Testis (tissue), 3 donors: Measurements from ENCODE around the gene GREB1. TPM values are rescaled to one million over a fixed set of nuclear protein-coding genes. Genes with fewer than 3 reads are reported as not detected.

Experiments used
- DNase-seq: peaks from one replicate; pipeline ENCODE4 v3.0.0-alpha.2; 2019
- H3K27ac ChIP-seq, 2 donors: fragments of 200-600 bp; sonication (generic); one replicate each; pipeline ENCODE4 v1.5.1; 2019
- H3K27me3 ChIP-seq: fragments of 200-600 bp; sonication (generic); one replicate; pipeline ENCODE4 v1.5.1; 2019
- H3K36me3 ChIP-seq: fragments of 200-600 bp; sonication (generic); one replicate; pipeline ENCODE4 v1.5.1; 2017; ENCODE audit warnings: low read depth; ENCODE audit errors: missing control alignments
- H3K4me1 ChIP-seq: fragments of 200-600 bp; sonication (generic); one replicate; pipeline ENCODE4 v1.5.1; 2019
- H3K4me3 ChIP-seq, 2 donors: fragments of 200-600 bp; sonication (generic); one replicate each; pipeline ENCODE4 v1.5.1; 2017 to 2019
- H3K9me3 ChIP-seq: fragments of 200-600 bp; sonication (generic); one replicate; pipeline ENCODE4 v1.5.1; 2017
- POLR2A ChIP-seq: fragments of 450-650 bp; IDR thresholded peaks from one replicate; pipeline ENCODE4 v1.6.1; 2017; ENCODE audit warnings: antibody characterized with exemption, mild to moderate bottlenecking, moderate library complexity
- WGBS, 2 donors: methylation state at CpG; one replicate each; pipeline ENCODE4 v1.1.5; 2018; 5-methylcytosine and 5-hydroxymethylcytosine counted together
- intact Hi-C: fragments of 100-400 bp; cut with DNase I; formaldehyde crosslinking; loops from one replicate; pipeline ENCODE4 v1.15.1; 2023; ENCODE audit warnings: low total_unique reads
- polyA plus RNA-seq: library from polyadenylated mRNA; stranded (reverse); fragments of 350-450 nt; fragmentation: Illumina TruSeq; extraction: RNeasy Lipid Tissue Mini Kit (QIAGEN cat#74804); gene quantifications from one replicate; pipeline ENCODE4 v1.2.3, GENCODE V29; 2014; ENCODE audit warnings: low read depth, low replicate concordance; ENCODE audit not compliant: insufficient read depth
- total RNA-seq, 2 donors: library from RNA; depleted of rRNA; stranded (reverse); fragments of >200 nt; gene quantifications; one replicate each; pipeline ENCODE4 v1.2.3, GENCODE V29; 2016
- TF ChIP-seq, protein P1 (sequence below), 3 experiments: fragments of 450-650 bp in 2 of 3; fragments of 200-600 bp in 1 of 3; sonication (generic) in 1 of 3; IDR thresholded peaks; one replicate each; pipeline ENCODE4 v1.5.1; 2016 to 2019; ENCODE audit warnings: antibody characterized with exemption in 3 of 3, mild to moderate bottlenecking in 2 of 3, moderate library complexity in 1 of 3

GREB1 gene
- total and polyA plus RNA-seq, 3 donors from 2014 or later = 29.8 to 136 (median 91.0) TPM

DNA sequence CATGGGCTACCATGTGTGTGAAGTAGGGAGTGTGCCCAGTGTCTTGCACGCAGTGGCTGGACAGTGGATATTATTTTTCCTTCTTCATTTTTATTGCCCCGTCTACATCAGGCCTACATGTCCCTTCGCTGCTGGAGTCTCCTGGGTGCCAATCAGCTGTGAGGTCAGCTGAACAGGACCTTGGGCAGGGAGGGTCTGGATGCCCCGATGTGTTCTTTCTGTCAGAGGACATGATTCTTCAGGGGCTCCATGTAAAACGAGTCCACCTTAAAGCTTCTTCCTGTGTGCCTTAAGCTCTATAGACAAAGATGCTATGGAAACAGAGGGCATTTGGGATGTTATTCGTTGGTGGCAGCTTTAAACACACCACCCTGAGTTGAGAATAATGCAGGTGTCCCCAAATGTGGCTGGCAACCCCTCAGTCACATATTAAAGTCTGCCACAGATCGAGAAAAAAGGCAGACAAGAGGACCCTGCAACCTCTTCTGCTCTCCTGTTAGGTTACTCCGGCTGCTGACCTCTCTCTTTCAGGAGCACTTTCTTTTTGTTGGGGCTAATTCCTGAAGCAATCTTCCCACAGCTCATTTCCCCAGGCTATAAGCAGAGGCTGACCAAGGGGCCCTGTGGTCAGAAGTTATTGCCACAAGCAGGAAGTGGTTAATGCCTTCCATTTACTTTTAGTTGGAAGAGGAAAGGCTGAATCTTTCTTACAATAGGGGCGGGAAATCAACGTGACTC, 20.0 kb downstream of the GREB1 start:
- Histone ChIP-seq H3K9me3 (no peaks in the 10 kb centered on the region), H3K27me3 (no peaks in the 10 kb centered on the region), H3K4me1 (peaks cover 13% of the 10 kb centered on the region), H3K27ac (peak overlapping the region in 1 of 2 donors; percentile 22), H3K4me3 (no peak overlapping the region), H3K36me3 (no peaks in the 10 kb centered on the region)
- intact Hi-C loops = no loop called here
- 70 to 73% methylated on average over 10 of the region's 10 CpGs for WGBS, 2 donors
- peak; percentile 12 for DNase-seq
- TF ChIP-seq, protein P1, sequence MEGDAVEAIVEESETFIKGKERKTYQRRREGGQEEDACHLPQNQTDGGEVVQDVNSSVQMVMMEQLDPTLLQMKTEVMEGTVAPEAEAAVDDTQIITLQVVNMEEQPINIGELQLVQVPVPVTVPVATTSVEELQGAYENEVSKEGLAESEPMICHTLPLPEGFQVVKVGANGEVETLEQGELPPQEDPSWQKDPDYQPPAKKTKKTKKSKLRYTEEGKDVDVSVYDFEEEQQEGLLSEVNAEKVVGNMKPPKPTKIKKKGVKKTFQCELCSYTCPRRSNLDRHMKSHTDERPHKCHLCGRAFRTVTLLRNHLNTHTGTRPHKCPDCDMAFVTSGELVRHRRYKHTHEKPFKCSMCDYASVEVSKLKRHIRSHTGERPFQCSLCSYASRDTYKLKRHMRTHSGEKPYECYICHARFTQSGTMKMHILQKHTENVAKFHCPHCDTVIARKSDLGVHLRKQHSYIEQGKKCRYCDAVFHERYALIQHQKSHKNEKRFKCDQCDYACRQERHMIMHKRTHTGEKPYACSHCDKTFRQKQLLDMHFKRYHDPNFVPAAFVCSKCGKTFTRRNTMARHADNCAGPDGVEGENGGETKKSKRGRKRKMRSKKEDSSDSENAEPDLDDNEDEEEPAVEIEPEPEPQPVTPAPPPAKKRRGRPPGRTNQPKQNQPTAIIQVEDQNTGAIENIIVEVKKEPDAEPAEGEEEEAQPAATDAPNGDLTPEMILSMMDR (IDR thresholded peaks at IDR 0.05) = no peak
- TF ChIP-seq POLR2A = no peak

DNA sequence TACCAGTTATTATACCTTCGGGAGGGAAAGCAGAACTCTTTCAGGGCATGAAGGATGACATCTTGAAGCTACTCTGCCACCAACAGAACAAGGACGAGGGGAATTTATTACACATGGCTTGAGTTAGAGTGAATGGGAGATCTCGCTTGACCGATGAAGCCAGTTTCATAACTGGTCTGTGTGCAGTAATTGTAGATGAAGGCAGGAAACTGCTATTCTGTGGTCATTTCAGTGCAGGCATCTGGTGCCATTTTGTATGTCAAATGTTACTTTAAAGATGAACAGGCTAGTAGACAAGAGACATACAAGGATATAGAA, 20.5 kb downstream of the GREB1 start:
- Histone ChIP-seq H3K27me3 (no peaks in the 10 kb centered on the region), H3K9me3 (no peaks in the 10 kb centered on the region), H3K4me1 (peaks cover 13% of the 10 kb centered on the region), H3K36me3 (no peaks in the 10 kb centered on the region), H3K4me3 (no peak overlapping the region), H3K27ac (peak overlapping the region in 1 of 2 donors; percentile 22)
- 71 to 78% methylated on average over 4 of the region's 4 CpGs for WGBS, 2 donors
- no peak for TF ChIP-seq POLR2A
- TF ChIP-seq, protein P1 (IDR thresholded peaks at IDR 0.05) = no peak
- no peak for DNase-seq
- intact Hi-C loops = no loop called here

DNA sequence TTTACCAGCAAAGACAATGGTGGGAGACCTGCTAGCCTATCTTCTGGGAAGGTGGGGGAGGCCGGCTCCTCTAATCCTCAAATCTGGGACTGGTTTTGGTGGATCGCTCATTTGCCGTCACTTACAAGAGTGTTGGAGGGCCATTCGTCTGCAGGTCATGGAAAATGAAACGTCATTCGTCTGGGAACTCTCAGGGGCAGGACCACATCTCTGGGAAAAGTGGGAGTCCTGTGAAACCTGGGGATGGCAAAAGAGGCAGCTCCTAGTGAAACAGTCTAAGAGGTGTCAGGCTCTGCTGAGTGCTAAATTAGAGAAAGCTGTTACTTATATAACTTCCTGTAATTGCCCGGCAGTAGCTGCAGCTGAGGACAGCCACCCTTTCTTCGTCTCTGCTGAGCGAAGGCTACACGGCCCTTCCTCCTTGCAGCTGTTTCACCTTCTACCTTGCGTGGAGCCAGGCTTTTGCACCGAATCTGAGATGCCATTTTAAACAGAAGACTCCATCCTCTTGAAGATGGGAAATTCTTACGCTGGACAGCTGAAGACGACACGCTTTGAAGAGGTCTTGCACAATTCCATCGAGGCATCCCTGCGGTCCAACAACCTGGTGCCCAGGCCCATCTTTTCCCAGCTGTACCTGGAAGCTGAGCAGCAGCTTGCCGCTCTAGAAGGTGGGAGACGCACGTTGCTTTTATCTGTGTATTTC, 22.4 kb downstream of the GREB1 start:
- H3K27me3 ChIP-seq = no peaks in the 10 kb centered on the region
- H3K9me3 ChIP-seq = no peaks in the 10 kb centered on the region
- H3K36me3 ChIP-seq = no peaks in the 10 kb centered on the region
- peak; percentile 61 for DNase-seq
- peaks cover 13% of the 10 kb centered on the region for H3K4me1 ChIP-seq
- TF ChIP-seq, protein P1 (IDR thresholded peaks at IDR 0.05) = no peak
- no peak for TF ChIP-seq POLR2A
- peak overlapping the region in 1 of 2 donors; percentile 14 for H3K4me3 ChIP-seq
- intact Hi-C loops = no loop called here
- WGBS, 2 donors = 41 to 55% methylated on average over 20 of the region's 20 CpGs
- peak overlapping the region; percentile 27 to 67 for H3K27ac ChIP-seq

DNA sequence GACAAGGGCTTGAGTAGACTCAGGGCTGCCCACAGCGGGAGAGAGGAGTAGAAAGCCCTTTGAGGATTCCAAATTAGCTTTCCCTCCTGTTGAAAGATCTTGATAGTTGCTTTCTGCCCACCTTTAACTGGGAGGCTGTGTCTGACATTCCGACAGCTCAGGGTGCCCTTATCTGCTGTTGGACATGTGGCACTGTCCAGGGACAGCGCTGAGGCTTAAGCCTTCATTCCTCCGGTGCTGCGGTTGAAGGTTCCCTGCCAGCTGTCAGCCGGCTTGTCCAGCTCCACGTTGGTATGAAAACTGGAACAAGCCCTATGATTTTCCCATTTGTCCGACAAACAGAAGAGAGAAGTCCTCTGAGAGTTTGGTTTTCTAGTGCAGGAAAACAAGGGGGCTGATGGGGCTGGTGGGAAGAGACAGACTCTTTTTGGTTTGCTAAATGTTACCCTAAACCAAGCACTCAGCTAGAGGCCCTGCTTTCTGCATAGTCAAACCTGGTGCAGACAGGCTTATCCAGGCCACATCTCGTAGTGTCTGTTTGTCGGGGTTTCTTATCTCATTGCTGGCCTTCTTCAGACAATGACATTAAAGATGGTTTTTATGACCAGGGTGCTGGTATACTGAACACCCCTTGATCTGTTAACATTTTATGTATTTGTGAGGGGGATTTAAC, 24.5 kb downstream of the GREB1 start:
- no peak for TF ChIP-seq POLR2A
- TF ChIP-seq, protein P1 (IDR thresholded peaks at IDR 0.05) = no peak
- DNase-seq = peak; percentile 37
- H3K9me3 ChIP-seq = no peaks in the 10 kb centered on the region
- peak overlapping the region in 1 of 2 donors; percentile 67 for H3K27ac ChIP-seq
- WGBS, 2 donors = 49 to 68% methylated on average over 9 to 10 of the region's 10 CpGs
- intact Hi-C loops = no loop called here
- no peaks in the 10 kb centered on the region for H3K27me3 ChIP-seq
- H3K4me1 ChIP-seq = peaks cover 23% of the 10 kb centered on the region
- H3K4me3 ChIP-seq = no peak overlapping the region
- no peaks in the 10 kb centered on the region for H3K36me3 ChIP-seq
